GM18861 (cell line): ENCODE results near the gene SOX21.

ENCODE experiments used
- ATAC-seq: cut with Tn5 transposase; IDR thresholded peaks from one replicate; pipeline ENCODE4 v1.9.1; 2021; ENCODE audit not compliant: unreplicated experiment

The SOX21 gene

DNA sequence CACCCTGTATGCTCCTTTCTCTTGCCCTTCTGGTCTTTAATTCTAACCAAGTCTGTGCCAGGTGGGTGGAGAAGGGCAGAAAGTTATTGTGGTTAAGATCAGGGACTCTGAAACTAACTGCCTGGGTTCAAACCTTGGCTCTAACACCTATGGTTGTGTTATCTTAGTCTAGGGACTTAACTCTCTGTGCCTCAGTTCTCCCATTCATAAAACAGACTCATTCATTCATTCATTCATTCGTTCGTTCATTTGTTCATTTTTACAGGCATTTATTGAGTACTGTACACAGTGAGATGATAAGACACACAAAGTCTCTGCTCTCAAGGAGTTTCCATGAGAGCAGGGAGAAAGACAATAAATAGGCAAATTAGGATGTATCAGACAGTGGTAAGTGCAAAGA lies 30.1 kb downstream of the SOX21 start:
- no peak for ATAC-seq

DNA sequence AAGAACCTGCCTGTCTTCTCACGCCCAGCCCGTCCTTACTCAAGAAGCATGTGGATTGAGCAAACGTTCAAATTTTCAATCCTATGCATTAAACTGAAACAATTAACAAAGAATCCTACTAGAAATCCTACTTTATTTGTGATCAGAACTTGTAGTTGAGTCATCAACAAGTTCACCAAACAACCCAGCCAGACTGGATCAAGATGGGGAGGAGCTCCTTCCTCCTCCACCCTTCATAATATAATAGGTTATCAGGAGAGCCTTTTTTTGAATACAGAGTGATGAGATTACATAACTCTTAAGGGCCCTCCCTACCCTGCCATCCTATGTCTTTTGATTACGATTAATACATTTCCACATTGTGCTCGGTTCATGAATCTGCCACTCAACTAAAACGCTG lies 32.7 kb downstream of the SOX21 start:
- no peak for ATAC-seq

GRCh38 chr13:94678845-94679244 lies 33.5 kb downstream of the SOX21 start:
- no peak for ATAC-seq

- no peak for ATAC-seq
Measured at GRCh38 chr13:94677799-94678198, 34.5 kb downstream of the SOX21 start.

DNA sequence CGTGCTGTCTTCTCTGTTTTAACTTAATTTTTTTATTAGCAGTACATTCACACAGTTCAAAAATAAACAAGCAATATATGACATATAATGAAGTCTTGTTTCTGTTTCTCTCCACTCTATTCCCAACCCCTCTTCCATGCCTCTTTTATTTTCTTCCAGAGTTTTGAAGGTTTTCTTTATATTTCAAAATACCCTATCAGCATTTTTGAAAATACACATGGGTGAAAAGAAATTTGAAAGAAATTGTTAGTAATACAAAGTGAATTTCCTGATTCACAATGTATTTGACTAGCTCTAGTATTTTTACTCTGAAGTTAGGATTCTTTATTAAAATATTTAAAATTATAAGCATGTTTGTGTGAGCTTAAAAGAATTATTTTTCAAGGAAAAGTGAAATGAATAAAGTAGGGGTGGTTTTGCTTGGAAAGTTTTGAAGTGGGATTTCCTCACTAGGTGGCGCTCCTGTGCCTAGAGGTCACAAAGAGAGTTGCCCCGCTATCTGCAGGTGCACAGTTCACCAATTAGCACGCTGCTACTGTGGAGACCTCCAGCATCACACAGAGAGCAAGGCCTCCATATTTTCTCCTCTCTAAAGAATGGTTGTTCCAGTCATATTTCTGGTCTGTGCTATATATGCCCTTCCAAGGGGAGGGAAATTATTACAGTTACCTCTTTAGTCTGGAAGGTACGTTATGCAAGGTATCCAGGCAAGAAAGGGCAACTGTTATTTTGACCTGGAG lies 37.6 kb downstream of the SOX21 start:
- no peak for ATAC-seq

- no peak for ATAC-seq
Measured at GRCh38 chr13:94673851-94674250, 38.5 kb downstream of the SOX21 start.

GRCh38 chr13:94672400-94672799 lies 39.9 kb downstream of the SOX21 start:
- no peak for ATAC-seq

GRCh38 chr13:94667190-94667589 lies 45.2 kb downstream of the SOX21 start:
- ATAC-seq = no peak

DNA sequence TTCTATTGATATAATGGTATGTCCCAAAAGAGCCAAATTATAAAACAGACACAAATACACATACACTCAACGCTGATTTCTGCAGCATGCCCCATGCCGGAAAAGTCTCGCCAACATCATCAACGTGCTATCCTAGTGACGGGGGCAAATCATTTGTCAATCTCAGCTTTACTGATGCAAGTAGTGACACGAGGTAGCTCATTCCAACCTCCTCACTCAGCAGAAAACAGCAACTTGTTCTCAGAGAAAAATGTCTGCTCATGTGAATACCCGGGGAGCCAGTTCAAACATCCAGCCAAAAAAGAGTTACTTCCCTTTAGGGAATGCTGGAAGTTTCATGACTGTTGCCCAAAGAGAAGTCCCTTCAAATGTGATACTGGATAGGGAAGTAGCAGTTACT lies 46.3 kb downstream of the SOX21 start:
- ATAC-seq = no peak

DNA sequence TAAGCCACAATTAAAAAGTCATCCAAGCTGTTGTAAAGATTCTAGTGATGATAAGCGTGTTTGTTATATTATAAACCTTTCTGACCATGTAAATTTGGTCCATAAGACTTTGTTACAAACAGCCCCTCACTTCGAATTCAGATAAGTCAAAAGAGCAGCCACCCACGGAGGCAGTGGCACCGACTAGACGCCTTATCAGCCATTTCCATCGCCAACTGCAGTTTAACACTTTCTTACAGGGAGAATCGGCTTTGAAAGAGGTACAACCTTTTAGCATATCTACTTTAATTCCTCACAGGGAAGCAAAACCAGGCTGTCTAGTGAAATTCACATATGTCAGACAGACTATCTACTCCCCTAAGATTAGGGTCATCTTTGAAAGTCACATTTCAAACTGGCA lies 47.5 kb downstream of the SOX21 start:
- ATAC-seq = no peak

DNA sequence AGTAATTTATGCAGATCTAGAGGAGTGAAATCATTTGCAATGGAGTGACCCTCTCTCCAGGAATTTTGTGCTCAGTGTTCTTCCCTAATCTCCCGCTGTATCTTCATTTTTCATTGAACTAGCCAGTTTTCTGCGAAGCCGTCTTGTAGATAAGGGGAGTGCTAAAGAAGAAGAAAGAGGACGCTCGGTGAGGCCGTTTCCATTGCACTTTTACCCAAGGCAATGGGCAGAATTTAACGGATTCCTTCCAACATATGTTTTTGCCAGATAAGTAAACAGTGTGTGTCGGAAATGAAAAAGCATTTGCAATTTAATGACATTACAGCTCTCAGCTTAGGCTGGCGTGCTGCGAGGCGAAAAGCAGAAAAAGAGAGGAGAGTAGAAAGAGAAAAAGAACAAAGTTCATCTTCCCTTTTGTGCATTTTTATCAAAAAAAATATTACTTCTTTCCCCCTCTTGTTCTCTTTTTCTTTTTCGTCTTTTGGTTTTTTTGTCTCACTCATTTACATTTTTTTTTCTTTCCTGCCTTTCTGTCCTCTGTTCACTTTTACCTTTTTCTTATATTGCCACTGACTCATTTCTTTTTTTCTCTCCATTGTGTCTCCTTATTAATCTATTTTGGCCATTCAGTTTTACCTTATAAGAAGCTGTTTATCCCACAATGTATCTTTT lies 49.9 kb downstream of the SOX21 start:
- no peak for ATAC-seq

GRCh38 chr13:94661406-94661805 lies 50.9 kb downstream of the SOX21 start:
- ATAC-seq = no peak

DNA sequence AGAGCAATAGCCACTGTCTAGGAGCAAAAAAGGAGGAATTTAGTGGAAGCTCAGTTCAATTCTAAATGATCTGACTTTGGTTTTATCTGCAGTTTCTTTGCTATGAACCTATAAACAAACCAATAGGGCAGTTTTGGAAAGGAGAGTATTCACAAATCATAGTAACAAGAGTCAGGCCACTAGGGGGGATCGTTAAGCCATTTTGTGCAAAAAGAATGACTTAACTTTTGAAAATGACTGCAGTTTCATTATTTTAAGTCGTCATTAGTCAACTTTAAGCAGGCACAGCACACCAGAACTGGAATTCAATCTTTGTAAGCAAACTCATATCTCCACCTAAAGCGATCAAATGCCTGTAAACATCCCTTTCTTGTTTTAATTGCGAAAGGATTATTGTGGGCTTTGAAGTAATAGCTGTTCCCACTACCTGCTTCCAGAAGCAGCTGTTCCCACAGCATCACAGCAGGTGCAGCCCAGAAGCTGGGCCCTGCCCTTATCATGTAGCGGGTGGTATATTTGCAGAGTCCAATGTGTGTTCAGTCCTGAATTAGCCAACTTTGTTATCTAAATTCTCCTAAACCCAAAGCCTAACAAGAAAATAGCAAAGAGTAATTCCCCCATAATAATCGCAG lies 51.5 kb downstream of the SOX21 start:
- ATAC-seq = no peak
